IMR-90 (cell line): ENCODE results near the gene HRH3.

Source experiments
- TF ChIP-seq, protein P1 (sequence below): fragments of 150-350 bp; IDR thresholded peaks from 2 replicates; pipeline ENCODE4 v1.6.1; 2017; ENCODE audit warnings: mild to moderate bottlenecking, antibody characterized with exemption, low read length, low read depth
- TF ChIP-seq, protein P2 (sequence below): conservative IDR thresholded peaks from 2 replicates; pipeline ENCODE4 v1.5.1; 2012; ENCODE audit warnings: mild to moderate bottlenecking, low read depth, low read length, improper control_type of control experiment

DNA sequence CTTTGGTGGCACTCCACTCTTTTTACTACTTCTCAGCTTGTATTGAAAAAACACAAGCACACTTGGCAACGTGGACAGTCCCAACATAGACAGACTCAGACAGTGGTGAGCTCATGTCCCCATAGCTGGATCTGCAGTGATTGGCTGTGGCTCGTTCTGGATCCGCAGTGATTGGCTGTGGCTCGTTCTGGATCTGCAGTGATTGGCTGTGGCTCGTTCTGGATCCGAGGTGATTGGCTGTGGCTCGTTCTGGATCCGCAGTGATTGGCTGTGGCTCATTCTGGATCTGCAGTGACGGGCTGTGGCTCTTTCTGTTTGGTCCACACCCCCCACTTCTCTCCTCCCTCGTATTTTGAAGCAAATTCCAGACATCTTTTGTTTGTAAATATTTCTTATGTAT, 46.3 kb upstream of the HRH3 start:
- TF ChIP-seq, protein P1, sequence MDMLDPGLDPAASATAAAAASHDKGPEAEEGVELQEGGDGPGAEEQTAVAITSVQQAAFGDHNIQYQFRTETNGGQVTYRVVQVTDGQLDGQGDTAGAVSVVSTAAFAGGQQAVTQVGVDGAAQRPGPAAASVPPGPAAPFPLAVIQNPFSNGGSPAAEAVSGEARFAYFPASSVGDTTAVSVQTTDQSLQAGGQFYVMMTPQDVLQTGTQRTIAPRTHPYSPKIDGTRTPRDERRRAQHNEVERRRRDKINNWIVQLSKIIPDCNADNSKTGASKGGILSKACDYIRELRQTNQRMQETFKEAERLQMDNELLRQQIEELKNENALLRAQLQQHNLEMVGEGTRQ = no peak
- TF ChIP-seq, protein P2, sequence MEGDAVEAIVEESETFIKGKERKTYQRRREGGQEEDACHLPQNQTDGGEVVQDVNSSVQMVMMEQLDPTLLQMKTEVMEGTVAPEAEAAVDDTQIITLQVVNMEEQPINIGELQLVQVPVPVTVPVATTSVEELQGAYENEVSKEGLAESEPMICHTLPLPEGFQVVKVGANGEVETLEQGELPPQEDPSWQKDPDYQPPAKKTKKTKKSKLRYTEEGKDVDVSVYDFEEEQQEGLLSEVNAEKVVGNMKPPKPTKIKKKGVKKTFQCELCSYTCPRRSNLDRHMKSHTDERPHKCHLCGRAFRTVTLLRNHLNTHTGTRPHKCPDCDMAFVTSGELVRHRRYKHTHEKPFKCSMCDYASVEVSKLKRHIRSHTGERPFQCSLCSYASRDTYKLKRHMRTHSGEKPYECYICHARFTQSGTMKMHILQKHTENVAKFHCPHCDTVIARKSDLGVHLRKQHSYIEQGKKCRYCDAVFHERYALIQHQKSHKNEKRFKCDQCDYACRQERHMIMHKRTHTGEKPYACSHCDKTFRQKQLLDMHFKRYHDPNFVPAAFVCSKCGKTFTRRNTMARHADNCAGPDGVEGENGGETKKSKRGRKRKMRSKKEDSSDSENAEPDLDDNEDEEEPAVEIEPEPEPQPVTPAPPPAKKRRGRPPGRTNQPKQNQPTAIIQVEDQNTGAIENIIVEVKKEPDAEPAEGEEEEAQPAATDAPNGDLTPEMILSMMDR = no peak
